HepG2 (cell line): Measurements from ENCODE around the gene ASCC3. TPM values are rescaled to one million over a fixed set of nuclear protein-coding genes. Genes with fewer than 3 reads are reported as not detected.

ENCODE experiments used
- ATAC-seq: fragments of 200-7000 bp; cut with Tn5 transposase; 3 replicates; pipeline ENCODE4 v1.9.1; 2020; ENCODE audit warnings: mild to moderate bottlenecking, moderate library complexity
- BruUV-seq: library from RNA; stranded (reverse); fragments of 400-500 nt; replicated peaks from 2 replicates; lab custom pipeline; 2021; lab: Mats Ljungman, UMichigan
- CTCF ChIA-PET: fragments of 300-600 bp; formaldehyde crosslinking; extraction: SDS; loops from one replicate; lab custom pipeline; 2021; ENCODE audit warnings: low total read pairs, inconsistent platforms, low intra/inter-chr PET ratio; lab: Yijun Ruan, JAX
- POLR2A ChIA-PET: fragments of 350-600 bp; sonication (Branson Sonifier 250); formaldehyde crosslinking; loops from one replicate; lab custom pipeline; 2020; ENCODE audit warnings: antibody characterized with exemption, inconsistent platforms; lab: Yijun Ruan, JAX
- DNase-seq: peaks from one replicate; pipeline ENCODE4 v3.0.0-alpha.2; 2015; ENCODE audit warnings: low spot score
- FAIRE-seq: peaks from 3 replicates; lab custom pipeline; 2011; peaks lifted over from hg19 to GRCh38; lab: Jason Lieb, UNC
- H2AFZ ChIP-seq: one replicate; pipeline ENCODE4 v1.6.1; 2011; ENCODE audit warnings: low read length, inconsistent platforms
- H3K27ac ChIP-seq: fragments of 300-600 bp; 3 replicates; pipeline ENCODE4 v1.8.0; 2011; ENCODE audit warnings: mixed run types, mild to moderate bottlenecking, mixed read lengths, low read length, inconsistent platforms; ENCODE audit not compliant: insufficient read depth; ENCODE audit errors: extremely low read length
- H3K27me3 ChIP-seq, 2 experiments: fragments of 200-600 bp in 1 of 2; 2 replicates in 1 of 2; 3 replicates in 1 of 2; pipeline versions ENCODE4 v1.6.0 to v1.8.0; 2011; ENCODE audit warnings: low read length in 2 of 2, mild to moderate bottlenecking in 2 of 2, moderate library complexity in 2 of 2, inconsistent platforms in 1 of 2; ENCODE audit not compliant: insufficient read depth in 2 of 2, control insufficient read depth in 1 of 2
- H3K36me3 ChIP-seq, 2 experiments: fragments of 200-600 bp in 1 of 2; replicated peaks in 1 of 2; 2 replicates in 1 of 2; 3 replicates in 1 of 2; pipeline versions ENCODE4 v1.5.1 to v1.8.0; 2011; ENCODE audit warnings: low read length in 2 of 2, inconsistent platforms in 1 of 2; ENCODE audit not compliant: insufficient read depth in 2 of 2, control insufficient read depth in 1 of 2
- H3K4me1 ChIP-seq: 2 replicates; pipeline ENCODE4 v1.5.1; 2012; ENCODE audit warnings: low read length, inconsistent platforms; ENCODE audit not compliant: insufficient read depth
- H3K4me2 ChIP-seq: 2 replicates; pipeline ENCODE4 v1.6.0; 2011; ENCODE audit warnings: low read depth, low read length, inconsistent platforms
- H3K4me3 ChIP-seq, 3 experiments: fragments of 200-600 bp in 1 of 3; sonication (generic), shearing (Covaris generic) in 1 of 3; replicated peaks in 1 of 3; 2 replicates each; pipeline ENCODE4 v1.5.1; 2011 to 2016; ENCODE audit warnings: low read length in 3 of 3, inconsistent platforms in 2 of 3, low read depth in 2 of 3, mild to moderate bottlenecking in 2 of 3, control low read depth in 1 of 3, mixed read lengths in 1 of 3; ENCODE audit not compliant: insufficient read depth in 1 of 3
- H3K79me2 ChIP-seq: one replicate; pipeline ENCODE4 v1.6.1; 2011; ENCODE audit warnings: low read length, inconsistent platforms; ENCODE audit not compliant: insufficient read depth
- H3K9ac ChIP-seq: 2 replicates; pipeline ENCODE4 v1.6.0; 2011; ENCODE audit warnings: mild to moderate bottlenecking, low read depth, low read length, inconsistent platforms; ENCODE audit not compliant: insufficient read depth
- H3K9me3 ChIP-seq: 2 replicates; pipeline ENCODE4 v1.5.1; 2012; ENCODE audit warnings: mild to moderate bottlenecking, low read length
- H4K20me1 ChIP-seq: 2 replicates; pipeline ENCODE4 v1.6.0; 2011; ENCODE audit warnings: inconsistent platforms, mild to moderate bottlenecking, low read length, moderate library complexity; ENCODE audit not compliant: insufficient read depth
- GABPA ChIP-seq, 2 experiments: IDR thresholded peaks; 2 replicates each; pipeline ENCODE4 v1.6.1; 2011 to 2016; ENCODE audit warnings: low read depth in 2 of 2, low read length in 1 of 2, missing biosample characterization in 1 of 2, missing genetic modification characterization in 1 of 2
- GTF3A ChIP-seq: sonication (generic); formaldehyde crosslinking; conservative IDR thresholded peaks from 2 replicates; pipeline ENCODE4 v1.4.0; 2020; ENCODE audit warnings: mild to moderate bottlenecking, missing genetic modification reagents
- JDP2 ChIP-seq: sonication (generic); formaldehyde crosslinking; IDR thresholded peaks from 2 replicates; pipeline ENCODE4 v1.8.1; 2022; ENCODE audit warnings: missing genetic modification reagents, borderline replicate concordance
- KDM4B ChIP-seq: sonication (generic); formaldehyde crosslinking; IDR thresholded peaks from 2 replicates; pipeline ENCODE4 v1.4.0; 2020; ENCODE audit warnings: missing genetic modification reagents
- LCORL ChIP-seq, 2 experiments: fragments of 450-650 bp in 1 of 2; sonication (generic) in 1 of 2; formaldehyde crosslinking in 1 of 2; IDR thresholded peaks; 2 replicates each; pipeline versions ENCODE4 v1.5.0 to v1.6.1; 2017 to 2020; ENCODE audit warnings: antibody characterized with exemption in 1 of 2, missing genetic modification reagents in 1 of 2
- MAFF ChIP-seq: IDR thresholded peaks from 2 replicates; pipeline ENCODE4 v1.6.1; 2011; ENCODE audit warnings: low read depth, low read length, improper control_type of control experiment
- ZNF24 ChIP-seq: fragments of 450-650 bp; IDR thresholded peaks from 2 replicates; pipeline ENCODE4 v1.6.1; 2017; ENCODE audit warnings: antibody characterized with exemption, mild to moderate bottlenecking
- ZNF552 ChIP-seq: sonication (generic); formaldehyde crosslinking; IDR thresholded peaks from 2 replicates; pipeline ENCODE4 v1.9.0; 2022; ENCODE audit warnings: missing genetic modification reagents, mild to moderate bottlenecking, borderline replicate concordance
- ZNF7 ChIP-seq: IDR thresholded peaks from 2 replicates; pipeline ENCODE4 v1.6.1; 2016; ENCODE audit warnings: missing biosample characterization, missing genetic modification reagents
- WGBS: methylation state at CpG from one replicate; pipeline ENCODE4 v1.1.6; 2017; ENCODE audit warnings: low lambda C conversion rate; 5-methylcytosine and 5-hydroxymethylcytosine counted together
- in situ Hi-C: cut with HindIII; loops from 2 replicates; pipeline ENCODE4 v1.10.0; 2017; ENCODE audit warnings: low pct_unique_long_range_greater_than_20kb; ENCODE audit not compliant: extremely low pct_ligation_motif_present
- intact Hi-C: fragments of 100-400 bp; cut with micrococcal nuclease; formaldehyde crosslinking; loops from one replicate; pipeline ENCODE4 v1.10.0; 2022; ENCODE audit not compliant: unreplicated experiment
- polyA plus RNA-seq, 8 experiments: library from polyadenylated mRNA; depleted of rRNA in 3 of 8; stranded (reverse) in 7 of 8; unstranded in 1 of 8; fragments of >200 nt; fragmentation: Illumina TruSeq in 4 of 8; extraction: Trizol in 4 of 8; gene quantifications; 2 replicates each; pipeline versions ENCODE4 v1.2.1 to v1.2.3, GENCODE V29; 2011 to 2016; ENCODE audit warnings: low read depth in 4 of 8, missing spikeins in 1 of 8, mixed read lengths in 1 of 8; ENCODE audit not compliant: insufficient read depth in 1 of 8
- total RNA-seq, 5 experiments: library from RNA; depleted of rRNA; stranded (reverse); fragments of >200 nt; fragmentation: Illumina TruSeq; extraction: Trizol; gene quantifications; 2 replicates each; pipeline ENCODE4 v1.2.3, GENCODE V29; 2016; ENCODE audit warnings: low read depth in 1 of 5
- TF ChIP-seq, protein P1 (sequence below), 2 experiments: IDR thresholded peaks; 2 replicates each; pipeline ENCODE4 v1.6.1; 2011 to 2012; ENCODE audit warnings: low read length in 2 of 2, borderline replicate concordance in 1 of 2, low read depth in 1 of 2, mild to moderate bottlenecking in 1 of 2, moderate library complexity in 1 of 2
- TF ChIP-seq, protein P2 (sequence below): sonication (generic); formaldehyde crosslinking; IDR thresholded peaks from 2 replicates; pipeline ENCODE4 v1.5.0; 2020; ENCODE audit warnings: mild to moderate bottlenecking, missing genetic modification reagents
- TF ChIP-seq, protein P3 (sequence below): sonication (generic); formaldehyde crosslinking; IDR thresholded peaks from 2 replicates; pipeline ENCODE4 v1.5.0; 2020; ENCODE audit warnings: missing genetic modification reagents
- TF ChIP-seq, protein P4 (sequence below): sonication (generic); formaldehyde crosslinking; IDR thresholded peaks from 2 replicates; pipeline ENCODE4 v1.5.0; 2020; ENCODE audit warnings: missing genetic modification reagents

ASCC3 gene
- total and polyA plus RNA-seq, 2 of the 13 experiments (the other 11 are each of a cell fraction or from before 2014, with no cell fraction given), result 23.1 to 55.7 TPM

DNA sequence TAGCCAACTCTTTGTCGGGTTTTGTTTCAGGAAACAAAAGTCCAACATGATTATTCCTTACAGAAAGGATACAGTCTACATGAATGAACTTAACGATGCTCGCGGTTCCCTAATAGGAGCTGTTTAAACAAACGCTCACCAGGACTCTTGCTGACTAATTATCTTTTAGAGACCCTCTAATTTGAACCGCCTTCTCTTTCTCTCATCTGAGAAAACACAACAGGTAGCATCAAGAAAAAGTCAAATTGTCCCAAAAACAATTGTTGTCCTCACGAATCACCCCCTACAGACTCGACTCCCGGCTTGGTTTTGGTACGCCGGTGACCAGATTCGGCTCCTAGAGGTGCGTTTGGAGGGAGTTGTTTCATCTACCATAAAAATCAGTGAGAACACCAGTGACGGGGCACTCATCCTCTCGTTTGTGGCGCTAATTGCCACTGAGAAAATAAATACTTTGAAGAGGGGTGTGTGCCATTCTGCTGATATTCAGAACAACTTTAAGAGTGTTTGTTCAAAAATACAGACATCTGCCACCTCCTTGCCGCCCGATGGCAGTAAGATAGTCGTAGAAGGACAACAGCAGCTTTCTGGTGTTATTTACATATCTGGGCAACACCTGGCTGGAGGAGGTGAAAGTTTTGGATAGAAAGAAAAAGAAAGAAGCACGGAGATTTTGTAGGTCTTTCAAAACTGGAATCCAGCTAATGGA is 415.3 kb downstream of the ASCC3 start (continued):
- TF ChIP-seq GABPA (IDR thresholded peaks at IDR 0.05; ENCODE audit: low read depth, low read length), result no peak
- no peak for TF ChIP-seq GABPA (CRISPR knock-in tag; IDR thresholded peaks at IDR 0.05; ENCODE audit: low read depth)
- no peak for TF ChIP-seq GTF3A (CRISPR knock-in tag)
- TF ChIP-seq, protein P1, sequence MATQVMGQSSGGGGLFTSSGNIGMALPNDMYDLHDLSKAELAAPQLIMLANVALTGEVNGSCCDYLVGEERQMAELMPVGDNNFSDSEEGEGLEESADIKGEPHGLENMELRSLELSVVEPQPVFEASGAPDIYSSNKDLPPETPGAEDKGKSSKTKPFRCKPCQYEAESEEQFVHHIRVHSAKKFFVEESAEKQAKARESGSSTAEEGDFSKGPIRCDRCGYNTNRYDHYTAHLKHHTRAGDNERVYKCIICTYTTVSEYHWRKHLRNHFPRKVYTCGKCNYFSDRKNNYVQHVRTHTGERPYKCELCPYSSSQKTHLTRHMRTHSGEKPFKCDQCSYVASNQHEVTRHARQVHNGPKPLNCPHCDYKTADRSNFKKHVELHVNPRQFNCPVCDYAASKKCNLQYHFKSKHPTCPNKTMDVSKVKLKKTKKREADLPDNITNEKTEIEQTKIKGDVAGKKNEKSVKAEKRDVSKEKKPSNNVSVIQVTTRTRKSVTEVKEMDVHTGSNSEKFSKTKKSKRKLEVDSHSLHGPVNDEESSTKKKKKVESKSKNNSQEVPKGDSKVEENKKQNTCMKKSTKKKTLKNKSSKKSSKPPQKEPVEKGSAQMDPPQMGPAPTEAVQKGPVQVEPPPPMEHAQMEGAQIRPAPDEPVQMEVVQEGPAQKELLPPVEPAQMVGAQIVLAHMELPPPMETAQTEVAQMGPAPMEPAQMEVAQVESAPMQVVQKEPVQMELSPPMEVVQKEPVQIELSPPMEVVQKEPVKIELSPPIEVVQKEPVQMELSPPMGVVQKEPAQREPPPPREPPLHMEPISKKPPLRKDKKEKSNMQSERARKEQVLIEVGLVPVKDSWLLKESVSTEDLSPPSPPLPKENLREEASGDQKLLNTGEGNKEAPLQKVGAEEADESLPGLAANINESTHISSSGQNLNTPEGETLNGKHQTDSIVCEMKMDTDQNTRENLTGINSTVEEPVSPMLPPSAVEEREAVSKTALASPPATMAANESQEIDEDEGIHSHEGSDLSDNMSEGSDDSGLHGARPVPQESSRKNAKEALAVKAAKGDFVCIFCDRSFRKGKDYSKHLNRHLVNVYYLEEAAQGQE (IDR thresholded peaks at IDR 0.05; ENCODE audit: borderline replicate concordance in 1 of 2, low read depth in 1 of 2, low read length in 2 of 2), result no peak
- TF ChIP-seq ZNF24, result no peak
- no peak for TF ChIP-seq MAFF
- TF ChIP-seq, all 625 proteins: peak for 0

DNA sequence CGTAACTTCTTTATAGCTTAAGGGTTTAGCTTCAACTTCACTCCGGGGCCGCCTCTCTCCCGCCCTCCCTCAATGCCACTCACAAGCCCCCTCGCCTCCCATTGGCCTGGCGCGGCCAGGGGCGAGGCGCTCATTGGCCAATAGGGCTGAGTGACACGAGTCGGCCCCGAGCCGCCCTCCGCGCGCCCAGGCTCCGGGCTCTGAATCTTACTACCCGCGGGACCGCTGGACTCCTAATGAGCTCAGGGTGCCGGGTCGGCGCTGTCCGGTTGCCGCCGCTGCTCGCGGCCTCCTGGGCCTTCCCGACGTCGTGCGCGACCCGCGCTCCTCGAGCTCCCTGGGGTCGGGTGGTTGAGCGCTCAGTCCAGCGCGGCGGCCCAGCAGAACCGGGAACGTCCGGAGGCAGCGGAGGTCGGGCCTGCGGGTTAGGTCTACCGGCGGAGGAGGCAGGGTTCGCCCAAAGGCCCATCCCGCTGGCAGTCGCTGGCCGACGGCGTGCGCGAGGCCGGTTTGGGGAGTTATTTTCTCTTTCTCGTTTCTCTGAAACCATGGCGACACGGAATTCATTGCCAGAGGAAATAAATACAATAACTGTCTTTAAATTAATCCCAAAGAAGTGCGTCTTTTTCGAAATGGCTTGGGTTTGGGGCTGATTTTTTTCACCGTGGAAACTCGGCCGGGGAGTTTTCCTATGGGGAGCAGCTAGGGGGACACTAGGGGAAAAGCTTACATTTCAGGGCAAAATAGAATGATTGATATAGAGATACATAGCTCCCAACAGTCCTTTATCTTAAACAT is 416.0 kb downstream of the ASCC3 start, which contains the start of gene SIM1:
Gene SIM1 (minus strand): TSS at position 19 of the 798 bp plus-strand sequence. CDS start 1,453 bp downstream, outside the sequence.
- DNase-seq (no peak), ATAC-seq (no peak), FAIRE-seq (no peak)
- H3K36me3 ChIP-seq, result no peaks in the 10 kb centered on the region
- POLR2A ChIA-PET, result no interaction called here
- H4K20me1 ChIP-seq, result no peaks in the 10 kb centered on the region
- H2AFZ ChIP-seq, result no peak within 1 kb of the TSS
- no peaks in the 10 kb centered on the region for H3K9me3 ChIP-seq
- no peak within 1 kb of the TSS for H3K27ac ChIP-seq
- no peak within 1 kb of the TSS for H3K4me3 ChIP-seq
- in situ Hi-C loops (no loop called here), intact Hi-C loops (no loop called here)
- WGBS, result 81% methylated on average over 60 of the region's 66 CpGs
- H3K79me2 ChIP-seq, result no peaks in the 10 kb centered on the region
- no peak within 1 kb of the TSS for H3K9ac ChIP-seq
- H3K27me3 ChIP-seq, result peaks cover 6 to 57% of the 10 kb centered on the region in 2 experiments
- CTCF ChIA-PET, result no interaction called here
- no peak within 1 kb of the TSS for H3K4me2 ChIP-seq
- peaks cover 14% of the 10 kb centered on the region; the same call in 1 of the 2 replicates for H3K4me1 ChIP-seq
- no TSS peak for BruUV-seq
- no peak for TF ChIP-seq KDM4B (CRISPR knock-in tag)
- no peak for TF ChIP-seq ZNF552 (CRISPR knock-in tag)
- TF ChIP-seq, protein P2, sequence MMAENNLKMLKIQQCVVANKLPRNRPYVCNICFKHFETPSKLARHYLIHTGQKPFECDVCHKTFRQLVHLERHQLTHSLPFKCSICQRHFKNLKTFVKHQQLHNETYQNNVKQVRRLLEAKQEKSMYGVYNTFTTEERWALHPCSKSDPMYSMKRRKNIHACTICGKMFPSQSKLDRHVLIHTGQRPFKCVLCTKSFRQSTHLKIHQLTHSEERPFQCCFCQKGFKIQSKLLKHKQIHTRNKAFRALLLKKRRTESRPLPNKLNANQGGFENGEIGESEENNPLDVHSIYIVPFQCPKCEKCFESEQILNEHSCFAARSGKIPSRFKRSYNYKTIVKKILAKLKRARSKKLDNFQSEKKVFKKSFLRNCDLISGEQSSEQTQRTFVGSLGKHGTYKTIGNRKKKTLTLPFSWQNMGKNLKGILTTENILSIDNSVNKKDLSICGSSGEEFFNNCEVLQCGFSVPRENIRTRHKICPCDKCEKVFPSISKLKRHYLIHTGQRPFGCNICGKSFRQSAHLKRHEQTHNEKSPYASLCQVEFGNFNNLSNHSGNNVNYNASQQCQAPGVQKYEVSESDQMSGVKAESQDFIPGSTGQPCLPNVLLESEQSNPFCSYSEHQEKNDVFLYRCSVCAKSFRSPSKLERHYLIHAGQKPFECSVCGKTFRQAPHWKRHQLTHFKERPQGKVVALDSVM (CRISPR knock-in tag), result no peak
- TF ChIP-seq, protein P3, sequence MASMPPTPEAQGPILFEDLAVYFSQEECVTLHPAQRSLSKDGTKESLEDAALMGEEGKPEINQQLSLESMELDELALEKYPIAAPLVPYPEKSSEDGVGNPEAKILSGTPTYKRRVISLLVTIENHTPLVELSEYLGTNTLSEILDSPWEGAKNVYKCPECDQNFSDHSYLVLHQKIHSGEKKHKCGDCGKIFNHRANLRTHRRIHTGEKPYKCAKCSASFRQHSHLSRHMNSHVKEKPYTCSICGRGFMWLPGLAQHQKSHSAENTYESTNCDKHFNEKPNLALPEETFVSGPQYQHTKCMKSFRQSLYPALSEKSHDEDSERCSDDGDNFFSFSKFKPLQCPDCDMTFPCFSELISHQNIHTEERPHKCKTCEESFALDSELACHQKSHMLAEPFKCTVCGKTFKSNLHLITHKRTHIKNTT, result no peak
- TF ChIP-seq, protein P4, sequence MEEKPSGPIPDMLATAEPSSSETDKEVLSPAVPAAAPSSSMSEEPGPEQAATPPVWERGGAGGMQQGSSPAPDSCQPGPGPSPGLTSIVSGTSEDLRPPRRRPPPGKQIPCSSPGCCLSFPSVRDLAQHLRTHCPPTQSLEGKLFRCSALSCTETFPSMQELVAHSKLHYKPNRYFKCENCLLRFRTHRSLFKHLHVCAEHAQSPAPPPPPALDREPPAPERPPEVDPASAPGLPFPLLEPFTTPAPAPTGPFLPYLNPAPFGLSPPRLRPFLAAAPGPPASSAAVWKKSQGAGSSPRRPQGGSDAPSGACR (CRISPR knock-in tag), result no peak
- no peak for TF ChIP-seq LCORL (IDR thresholded peaks at IDR 0.05)
- TF ChIP-seq LCORL (CRISPR knock-in tag; IDR thresholded peaks at IDR 0.05), result no peak
- TF ChIP-seq JDP2 (CRISPR knock-in tag), result no peak
- TF ChIP-seq ZNF7, result no peak
